HG02870 (cell line): ENCODE data around the gene GALC.
"Not testable (repeated sequence)": the region's sequence is repeated elsewhere in the genome, so short reads cannot be mapped to it uniquely, and the experiment has no call there.

Experiments used
- ATAC-seq: cut with Tn5 transposase; IDR thresholded peaks from one replicate; pipeline ENCODE4 v1.9.1; 2021; ENCODE audit warnings: mild to moderate bottlenecking, moderate library complexity; ENCODE audit not compliant: unreplicated experiment

GALC gene

GRCh38 chr14:87992718-87993628 lies at the start of gene GALC:
GALC (minus strand) TSS chr14:87993182; CDS start chr14:87993164, 18 bp downstream.
- ATAC-seq, result peak; percentile 78

GRCh38 chr14:88040146-88040545 lies 47.2 kb upstream of the GALC start:
- ATAC-seq, result no peak

DNA sequence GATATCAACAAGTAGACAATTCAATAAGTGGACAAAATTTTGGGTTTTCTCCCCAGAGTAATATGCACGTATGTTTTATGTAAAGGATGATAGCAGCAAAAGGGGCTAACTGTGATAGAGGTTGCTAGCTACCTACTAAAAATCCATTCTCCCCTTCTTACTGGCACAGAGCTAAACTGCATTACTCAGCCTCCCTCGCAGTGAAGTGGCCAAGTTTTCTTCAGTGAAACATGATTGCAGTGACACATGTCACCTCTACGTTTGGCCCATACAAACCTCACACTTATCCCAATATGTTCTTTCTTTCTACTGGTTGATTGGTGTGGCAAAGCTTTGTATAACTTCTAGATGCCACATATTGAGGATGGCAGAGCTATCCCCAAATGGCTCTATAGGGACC lies 46.2 kb upstream of the GALC start:
- no peak for ATAC-seq

DNA sequence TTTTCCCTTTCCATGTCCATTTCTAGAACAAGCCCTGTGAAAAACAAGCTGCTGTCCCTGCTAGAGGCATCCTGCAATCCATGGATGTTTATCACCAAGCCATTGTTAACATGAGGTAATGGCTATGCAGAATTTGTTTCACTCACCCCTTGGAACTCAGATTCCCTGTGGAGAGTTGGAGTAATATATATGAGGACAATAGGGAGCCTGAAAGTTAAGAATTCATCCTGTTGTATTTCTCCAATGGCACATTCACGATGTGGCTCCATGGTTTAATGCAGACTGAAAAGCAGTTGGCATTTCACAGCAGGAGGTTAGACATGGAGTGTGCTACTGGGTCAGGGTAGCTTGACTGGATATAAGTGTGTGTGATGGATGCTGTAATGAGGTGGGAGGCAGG lies 44.3 kb upstream of the GALC start:
- no peak for ATAC-seq

DNA sequence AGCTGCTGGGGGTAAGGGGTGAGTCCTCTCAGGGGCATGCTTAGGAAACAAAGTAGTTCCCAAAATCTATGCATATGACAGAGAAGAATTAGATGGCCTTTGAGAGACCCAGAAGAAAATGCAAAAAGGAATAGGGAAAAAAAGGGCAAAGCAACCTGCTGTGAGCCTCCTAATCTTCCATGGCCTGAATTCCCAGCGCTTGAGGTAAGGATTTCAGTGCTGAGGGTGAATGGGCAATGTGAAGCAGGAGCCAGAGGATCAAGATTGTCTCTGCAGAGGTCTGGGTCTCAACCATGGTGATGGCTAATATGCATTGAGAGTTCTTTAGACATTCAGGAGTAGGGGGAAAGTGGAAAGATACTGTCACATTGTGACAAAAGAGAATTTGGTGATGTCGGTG lies 43.4 kb upstream of the GALC start:
- no peak for ATAC-seq

DNA sequence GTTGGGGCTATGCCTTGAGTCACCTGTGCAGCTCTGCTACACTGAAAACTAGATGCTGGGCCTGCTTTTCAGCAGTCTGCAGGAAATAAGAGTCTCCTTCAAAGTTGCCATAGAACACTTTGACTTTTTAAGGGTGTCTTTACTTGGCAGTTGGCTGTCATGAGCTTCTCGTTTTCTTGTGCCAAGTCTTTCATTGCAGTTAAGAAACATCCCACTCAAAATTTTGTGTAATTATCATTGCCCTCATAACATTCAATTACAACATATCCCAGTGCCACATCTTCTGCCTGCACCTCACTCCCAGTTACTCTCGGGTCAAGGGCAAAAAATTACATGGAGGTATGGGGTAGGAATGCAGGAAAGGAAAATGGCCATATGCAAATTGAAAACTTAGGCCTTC lies 41.1 kb upstream of the GALC start:
- no peak for ATAC-seq

DNA sequence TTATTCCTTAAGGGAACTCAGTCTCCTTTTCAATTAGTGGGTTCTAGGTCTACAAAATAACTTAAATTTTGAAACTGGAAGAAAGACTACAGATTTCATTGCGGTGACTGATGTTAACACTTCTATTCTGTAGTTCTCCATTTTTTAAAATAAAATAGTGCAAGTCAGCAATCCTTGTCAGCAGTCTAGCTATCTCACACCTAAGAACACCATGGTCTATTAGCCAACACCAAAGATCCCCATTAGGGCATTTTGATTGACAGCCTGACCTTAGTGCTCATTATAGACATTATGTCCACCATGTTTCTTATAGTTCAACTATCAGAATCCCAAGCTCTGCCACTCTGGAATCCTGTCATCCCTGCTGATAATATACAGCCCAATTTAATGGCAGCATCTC lies 39.4 kb upstream of the GALC start:
- ATAC-seq, result no peak

DNA sequence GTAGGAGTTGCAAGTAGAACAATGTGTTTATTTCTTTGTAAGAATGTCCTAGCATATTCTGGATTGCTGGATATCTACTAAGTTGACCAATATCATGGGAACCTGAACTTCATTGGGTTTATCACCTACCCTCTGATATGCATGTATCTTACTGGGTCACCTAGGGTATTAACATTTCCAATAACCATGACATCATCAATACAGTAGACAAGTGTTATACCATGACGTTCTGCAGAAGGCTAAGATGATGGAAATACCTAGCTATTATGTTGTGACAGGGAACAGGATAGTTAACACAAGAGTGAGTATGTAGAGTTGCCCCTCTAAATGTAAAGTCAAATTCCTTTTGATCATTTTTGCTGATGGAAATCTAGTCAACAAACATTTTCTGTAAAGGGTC lies 37.9 kb upstream of the GALC start:
- no peak for ATAC-seq

- no peak for ATAC-seq
Observed at GRCh38 chr14:88030079-88030478, 37.1 kb upstream of the GALC start.

- ATAC-seq, result no peak
Observed at GRCh38 chr14:88029500-88029899, 36.5 kb upstream of the GALC start.

- ATAC-seq, result no peak
Observed at GRCh38 chr14:88026890-88027289, 33.9 kb upstream of the GALC start.

GRCh38 chr14:88025313-88025712 lies 32.3 kb upstream of the GALC start:
- ATAC-seq, result no peak

DNA sequence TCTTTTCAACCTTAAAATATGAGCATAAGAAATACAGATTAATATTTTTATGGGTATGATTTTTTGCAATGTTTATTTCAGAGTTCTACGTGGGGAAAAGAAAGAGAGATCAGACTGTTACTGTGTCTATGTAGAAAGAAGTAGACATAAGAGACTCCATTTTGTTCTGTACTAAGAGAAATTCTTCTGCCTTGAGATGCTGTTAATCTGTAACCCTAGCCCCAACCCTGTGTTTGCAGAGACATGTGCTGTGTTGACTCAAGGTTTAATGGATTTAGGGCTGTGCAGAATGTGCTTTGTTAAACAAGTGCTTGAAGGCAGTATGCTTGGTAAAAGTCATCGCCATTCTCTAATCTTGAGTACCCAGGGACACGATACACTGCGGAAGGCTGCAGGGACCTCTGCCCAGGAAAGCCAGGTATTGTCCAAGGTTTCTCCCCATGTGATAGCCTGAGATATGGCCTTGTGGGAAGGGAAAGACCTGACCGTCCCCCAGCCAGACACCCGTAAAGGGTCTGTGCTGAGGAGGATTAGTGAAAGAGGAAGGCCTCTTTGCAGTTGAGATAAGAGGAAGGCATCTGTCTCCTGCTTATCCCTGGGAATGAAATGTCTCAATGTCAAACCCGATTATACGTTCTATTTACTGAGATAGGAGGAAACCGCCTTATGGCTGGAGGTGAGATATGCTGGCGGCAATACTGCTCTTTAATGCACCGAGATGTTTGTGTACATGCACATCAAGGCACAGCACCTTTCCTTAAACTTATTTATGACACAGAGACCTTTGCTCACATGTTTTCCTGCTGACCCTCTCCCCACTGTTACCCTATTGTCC lies 31.5 kb upstream of the GALC start:
- not testable (repeated sequence) for ATAC-seq

- ATAC-seq, result no peak
Observed at GRCh38 chr14:88023658-88024187, 30.7 kb upstream of the GALC start.

- no peak for ATAC-seq
Observed at GRCh38 chr14:88017535-88017934, 24.6 kb upstream of the GALC start.

DNA sequence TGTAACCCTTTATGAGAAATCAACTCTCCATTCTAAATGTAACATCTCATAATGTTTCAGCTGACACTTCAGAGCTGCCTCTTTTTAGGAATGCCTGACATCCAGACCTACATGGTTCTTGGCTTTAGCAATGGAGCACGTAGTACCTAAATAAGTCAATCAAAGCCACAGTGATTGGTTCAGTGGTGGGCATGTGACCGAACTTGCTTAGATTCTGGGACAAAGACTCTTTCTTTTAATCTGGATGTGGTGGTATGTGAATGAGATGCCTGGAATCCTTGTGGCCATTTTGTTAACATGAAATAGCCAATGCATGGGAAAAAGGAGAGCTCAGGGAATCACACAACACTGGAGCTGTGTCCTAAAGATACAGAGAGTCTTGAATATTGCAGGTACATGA lies 23.8 kb upstream of the GALC start:
- ATAC-seq, result no peak

DNA sequence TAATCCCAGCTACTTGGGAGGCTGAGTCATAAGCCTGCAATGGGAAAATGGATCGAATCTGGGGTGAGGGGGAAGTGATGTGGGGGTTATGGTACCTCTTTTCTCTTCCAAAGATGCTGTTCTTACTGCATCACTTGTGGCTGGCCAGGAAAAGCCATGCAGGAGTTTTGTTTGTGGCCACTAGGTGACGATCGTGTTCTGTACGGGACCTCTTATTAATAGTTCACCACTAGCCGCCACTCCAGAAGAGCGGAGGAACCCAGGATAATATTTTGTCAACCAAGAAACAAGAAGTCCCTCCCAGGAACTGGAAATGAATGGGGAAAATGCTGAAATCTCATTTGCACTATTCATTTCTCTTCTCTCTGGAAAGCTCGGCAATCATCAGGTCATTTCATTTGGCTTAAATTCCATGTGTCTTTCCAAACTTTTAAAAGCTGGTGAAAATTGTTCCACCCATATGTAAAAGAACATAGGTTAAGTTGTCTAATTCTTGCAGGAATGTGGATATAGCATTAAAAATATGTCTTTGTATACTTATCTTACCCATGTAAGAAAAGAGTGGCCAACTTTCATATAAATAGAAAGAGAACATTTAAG lies 20.9 kb upstream of the GALC start:
- peak; percentile 86 for ATAC-seq

DNA sequence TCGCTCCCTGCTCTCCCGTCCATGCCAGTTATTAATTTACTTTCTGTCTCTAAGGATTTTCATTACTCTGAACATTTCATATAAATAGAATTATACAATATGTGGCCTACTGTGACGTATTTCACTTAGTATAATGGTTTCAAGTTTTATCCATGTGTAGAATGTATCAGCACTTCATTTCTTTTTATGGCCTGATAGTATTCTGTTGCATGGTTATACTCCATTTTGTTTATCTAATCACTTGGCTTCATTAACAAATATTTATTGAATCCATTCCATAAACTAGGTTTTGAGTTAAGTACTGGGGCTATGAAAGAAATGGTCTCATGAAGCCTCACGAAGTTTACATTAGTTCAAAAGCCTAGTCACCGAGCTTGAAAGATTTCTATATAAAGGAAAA lies 19.5 kb upstream of the GALC start:
- no peak for ATAC-seq

GRCh38 chr14:88010331-88010730 lies 17.3 kb upstream of the GALC start:
- no peak for ATAC-seq

- ATAC-seq, result no peak
Observed at GRCh38 chr14:88009486-88009885, 16.5 kb upstream of the GALC start.

DNA sequence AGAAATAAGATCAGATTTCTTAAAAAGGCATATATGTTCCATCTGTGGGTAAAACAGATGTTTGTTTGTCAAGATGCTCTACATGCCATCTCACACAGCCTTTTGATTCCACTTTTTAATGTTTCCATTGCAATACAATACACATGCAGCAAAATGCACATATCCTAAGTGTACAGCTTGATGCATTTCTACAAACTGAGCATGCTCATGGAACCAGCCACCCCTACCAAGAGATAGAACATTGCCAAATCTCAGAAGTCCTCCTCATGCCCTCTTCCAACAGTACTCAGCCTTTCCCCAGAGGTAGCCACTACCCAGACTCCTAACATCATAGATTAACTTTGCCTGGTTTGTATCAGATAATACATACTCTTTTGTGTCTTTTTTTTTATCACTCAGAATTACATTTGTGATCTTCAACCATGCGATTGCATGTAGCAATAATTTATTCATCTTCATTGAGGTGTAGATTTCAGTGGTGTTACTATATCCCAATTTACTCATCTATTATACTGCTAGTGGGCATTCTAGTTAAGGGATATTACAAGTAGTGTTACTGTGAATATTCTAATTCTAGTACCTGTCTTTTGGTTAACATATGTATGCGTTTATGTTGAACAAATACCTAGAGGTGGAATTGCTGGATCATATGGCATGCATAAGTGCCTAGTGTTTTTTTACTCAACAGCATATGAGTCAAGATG lies 15.2 kb upstream of the GALC start:
- ATAC-seq, result no peak
